ENCODE data around the gene CCDC175.

Gene CCDC175

DNA sequence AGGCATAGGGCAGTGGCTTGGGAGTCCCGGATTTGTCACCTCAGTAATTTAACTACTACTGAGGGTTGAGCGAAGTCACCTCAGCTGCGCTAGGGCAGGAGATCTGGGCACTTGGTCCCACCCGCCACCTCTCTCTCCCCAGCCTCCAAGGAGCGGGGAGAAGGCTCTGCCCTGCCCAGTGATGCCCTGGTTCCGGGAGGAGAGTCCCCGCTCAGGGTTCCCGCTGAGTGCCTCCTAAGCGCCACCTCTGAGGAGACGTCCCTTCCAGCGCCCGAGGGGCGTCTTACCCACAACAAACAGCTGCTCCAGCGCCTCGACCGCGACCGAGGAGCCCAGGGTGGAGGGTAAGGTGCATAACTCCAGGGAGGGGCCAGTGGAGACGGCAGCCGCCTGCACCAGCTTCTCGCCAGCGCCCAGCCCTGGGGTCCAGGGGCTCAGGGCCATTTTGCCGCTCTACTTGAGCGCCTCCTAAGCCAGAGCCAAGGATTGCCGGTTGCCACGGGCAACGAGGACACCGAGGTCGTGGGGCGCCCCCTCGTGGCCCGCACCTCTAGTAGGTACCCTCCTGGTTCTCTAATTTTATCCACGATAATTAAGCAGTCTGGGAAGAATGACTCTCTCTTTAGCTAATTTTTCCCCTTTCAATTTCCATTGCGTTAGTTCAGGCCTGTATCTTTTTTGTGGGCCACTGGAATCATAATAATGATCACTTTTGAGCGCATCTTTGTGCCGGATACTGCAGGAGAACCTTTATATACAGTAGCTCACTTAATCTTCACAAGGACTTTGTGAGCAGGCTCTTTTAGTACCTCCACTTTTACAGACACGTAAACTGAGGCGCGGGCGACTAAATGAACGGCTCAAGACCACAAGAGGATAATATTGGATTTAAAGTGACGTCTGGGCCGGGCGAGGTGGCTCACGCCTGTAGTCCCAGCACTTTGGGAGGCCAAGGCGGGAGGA is at the start of gene CCDC175:
TSS of gene CCDC175 (minus strand) at position 481 of the 963 bp plus-strand sequence. CDS start at position 444, 37 bp downstream.
- peak; percentile 76 for DNase-seq

DNA sequence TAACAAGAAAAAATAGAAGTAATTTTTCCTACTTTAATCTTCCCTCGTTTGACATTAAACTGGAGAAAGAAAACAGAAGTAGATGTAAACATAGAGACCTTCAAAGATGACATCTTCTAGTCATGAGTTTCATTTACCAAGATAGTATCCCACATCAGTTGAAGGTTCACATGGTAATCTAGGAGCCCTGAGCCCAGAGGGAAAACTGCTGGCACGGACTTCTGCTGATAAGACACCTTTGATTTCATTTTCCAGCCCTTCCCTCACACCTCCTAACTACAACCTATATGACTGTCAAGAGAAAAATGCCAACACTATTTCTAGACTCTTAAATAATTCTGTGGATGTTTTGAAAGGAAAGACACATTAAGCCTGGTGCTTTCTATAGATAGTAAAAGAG is 46.0 kb upstream of the CCDC175 start:
- no peak for DNase-seq

DNA sequence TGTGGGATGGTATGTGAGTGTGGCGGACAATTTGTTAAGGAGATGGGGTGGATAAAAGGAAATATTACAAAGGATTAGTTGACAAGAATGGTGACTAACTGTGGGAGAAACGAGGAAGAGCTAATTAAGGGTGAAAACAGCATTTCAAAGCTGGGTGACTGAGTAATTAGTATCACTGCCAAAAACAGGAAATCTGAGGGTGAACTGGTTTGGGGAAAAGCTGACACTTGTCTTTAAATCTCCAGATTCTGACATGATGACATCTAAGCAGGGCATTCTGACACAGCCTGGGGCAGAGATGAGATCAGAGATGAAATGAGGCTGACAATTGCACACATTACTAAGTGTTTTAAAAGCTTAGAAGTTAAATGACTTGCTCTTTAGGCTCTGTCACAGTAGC is 42.4 kb upstream of the CCDC175 start:
- DNase-seq: no peak

DNA sequence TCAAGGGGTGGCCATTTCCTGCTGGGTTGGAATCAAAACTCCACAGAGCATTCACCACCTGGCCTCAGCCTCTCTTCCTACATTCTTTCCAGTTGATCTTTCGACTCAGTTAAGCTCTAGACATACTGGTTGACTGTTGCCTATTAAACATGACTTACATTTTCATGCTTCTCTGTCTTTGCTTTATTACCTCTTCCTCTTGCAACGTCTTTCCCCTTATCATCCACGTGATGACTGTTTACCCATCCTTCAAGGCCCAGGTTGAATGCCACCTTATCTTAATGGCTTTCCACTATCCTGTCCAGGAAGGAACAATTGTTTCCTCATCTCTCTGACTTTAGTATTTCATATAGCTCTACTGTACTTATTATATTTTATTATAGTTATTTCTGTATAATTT is 24.4 kb upstream of the CCDC175 start:
- DNase-seq: no peak

DNA sequence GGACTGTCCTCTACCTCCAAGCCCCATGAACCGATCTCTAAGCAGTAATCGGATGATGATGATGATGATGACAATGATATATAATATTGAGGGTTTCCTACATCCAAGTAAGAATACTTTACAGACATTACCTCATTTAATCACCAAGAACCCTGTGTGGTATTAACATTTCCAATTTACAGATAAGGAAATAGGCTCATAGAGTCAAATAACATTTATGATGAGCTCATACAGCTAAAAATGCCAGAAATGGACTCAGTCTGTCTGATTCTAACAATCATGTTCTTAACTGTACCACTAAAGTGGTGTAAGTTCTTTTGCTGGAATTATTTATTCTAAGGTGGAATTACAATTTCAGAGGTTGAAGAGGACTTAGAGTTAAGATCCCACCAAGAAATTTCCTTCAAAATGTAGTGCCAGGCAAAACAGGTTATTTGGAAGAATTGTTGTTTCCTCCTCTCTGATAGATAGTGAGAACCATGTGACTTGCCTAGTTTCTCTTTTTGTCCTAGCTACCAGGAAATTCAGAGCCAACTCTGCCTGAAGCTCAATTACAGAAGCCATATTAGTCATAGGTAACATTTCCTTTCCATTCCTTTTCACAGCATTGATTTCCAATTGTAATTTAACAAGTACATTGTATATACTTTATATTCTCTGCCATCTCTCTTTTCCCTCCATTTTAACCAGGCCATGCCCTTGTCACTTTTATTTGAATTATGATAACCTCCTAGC is 23.8 kb upstream of the CCDC175 start:
- no peak for DNase-seq

DNA sequence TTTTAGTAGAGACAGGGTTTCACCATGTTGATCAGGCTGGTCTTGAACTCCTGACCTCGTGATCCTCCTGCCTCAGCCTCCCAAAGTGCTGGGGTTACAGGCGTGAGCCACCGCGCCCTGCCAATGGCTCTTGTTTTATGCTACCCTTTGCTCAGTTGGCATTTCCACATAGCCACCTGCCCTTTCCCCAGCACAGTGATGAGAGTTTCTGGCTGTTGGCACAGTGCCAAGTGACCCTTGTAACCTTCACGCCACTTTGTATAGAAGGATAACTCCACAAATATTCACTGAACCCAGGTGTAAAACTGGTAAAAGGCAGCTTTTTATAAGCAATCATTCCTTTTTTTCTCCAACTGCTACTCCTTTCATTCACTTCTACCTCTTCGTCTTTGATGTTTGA is 18.5 kb upstream of the CCDC175 start:
- no peak for DNase-seq

DNA sequence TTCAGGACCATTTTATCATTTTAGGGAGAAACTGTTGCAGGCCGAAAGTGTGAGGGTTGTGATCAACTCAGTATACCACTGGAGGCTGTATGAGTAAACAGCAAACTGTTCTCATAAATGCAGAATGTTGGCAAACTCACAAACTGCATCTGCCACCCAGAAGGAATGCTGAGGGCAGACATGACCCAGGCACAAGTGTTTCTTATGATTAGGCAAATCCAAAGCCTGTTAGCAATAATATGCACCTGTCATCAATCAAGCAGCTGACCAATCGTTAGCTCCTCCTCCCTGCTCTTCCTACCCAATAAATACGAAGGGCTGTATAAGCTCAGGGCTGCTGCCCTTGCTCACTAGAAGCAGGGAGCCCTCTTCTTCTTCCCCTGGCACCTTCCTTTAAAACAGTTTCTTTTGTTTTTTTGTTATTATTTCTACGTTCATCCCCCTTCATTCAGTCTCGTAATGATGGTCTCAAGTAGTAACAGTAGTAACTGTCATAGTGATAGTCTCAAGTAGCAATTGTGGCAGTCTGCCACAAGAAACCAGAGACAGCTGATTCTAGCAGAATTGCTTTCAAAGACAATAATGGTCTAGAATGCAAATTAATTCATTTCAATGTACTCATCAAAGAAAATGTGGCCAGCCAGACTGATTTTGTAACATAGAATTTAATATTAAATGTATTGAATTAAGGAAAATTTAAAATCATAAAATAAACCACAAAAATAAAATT is 15.2 kb upstream of the CCDC175 start:
- no peak for DNase-seq

DNA sequence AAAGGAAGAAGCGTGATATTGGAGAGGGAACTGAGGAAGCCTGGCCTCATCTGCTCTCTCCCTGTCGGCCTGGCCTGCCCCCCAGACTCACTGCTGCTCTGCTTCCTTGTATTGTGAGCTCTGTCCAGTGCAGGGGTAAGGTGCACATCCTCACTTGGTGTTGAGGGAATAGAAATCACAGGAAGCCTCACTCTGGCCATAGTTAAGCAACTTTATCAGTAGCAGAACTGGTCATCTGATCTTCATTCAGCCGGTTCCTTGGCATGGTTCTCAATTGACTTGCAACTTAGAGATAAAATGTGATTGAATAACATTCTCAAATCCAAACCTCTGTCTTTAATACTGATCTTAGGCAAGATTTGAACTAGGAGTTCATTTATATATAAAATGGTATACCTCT is 11.5 kb upstream of the CCDC175 start:
- no peak for DNase-seq

DNA sequence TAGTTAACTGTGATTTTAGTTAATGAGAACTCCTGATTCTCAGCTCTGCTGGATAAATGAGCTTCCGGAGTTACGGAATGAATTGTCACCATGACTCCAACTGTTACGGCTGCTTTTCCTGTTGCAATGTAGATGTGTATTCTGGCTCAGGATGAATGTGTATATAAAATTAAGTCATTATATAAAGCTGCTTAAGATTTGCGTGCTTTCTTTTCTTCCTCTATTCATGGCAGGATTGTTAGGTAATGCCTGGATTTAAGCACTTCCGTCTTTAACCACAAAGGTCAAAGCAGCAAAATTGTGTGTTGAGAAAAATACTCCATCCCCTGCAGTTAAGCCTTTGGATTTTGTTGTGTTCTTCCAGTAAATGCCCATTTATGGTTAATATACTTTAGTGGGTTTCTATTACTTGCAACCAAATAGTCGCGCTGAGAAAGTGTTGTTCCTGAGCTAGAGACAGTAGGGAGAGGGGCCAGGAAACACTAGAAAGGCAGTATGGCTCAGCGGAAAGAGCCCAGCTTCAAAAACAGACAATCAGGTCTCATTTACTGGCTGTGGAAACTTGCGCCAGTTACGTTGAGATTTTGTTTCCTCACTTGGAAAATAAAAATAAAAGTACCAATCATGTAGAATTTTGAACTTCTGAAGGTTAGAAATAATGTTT is 9.4 kb upstream of the CCDC175 start:
- DNase-seq: no peak

DNA sequence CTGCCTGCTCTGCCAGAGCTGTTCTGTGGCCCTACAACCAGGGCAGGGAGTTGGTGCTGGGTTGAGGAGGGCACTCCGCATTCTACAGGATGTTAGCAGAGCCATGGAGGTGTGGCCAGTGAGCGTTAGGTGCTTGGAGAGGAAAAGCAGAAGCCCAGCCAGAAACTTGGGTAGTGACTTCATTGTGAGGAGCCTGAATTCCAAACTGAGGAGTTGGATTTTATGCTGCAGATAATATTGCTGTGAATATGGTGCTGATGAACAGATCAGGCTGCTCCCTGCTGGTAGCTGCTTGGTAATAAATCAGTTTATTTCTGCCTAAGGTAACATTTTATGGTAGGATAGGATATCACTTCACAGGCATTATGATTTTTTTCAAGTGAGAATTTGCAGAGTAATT is 7.1 kb upstream of the CCDC175 start:
- no peak for DNase-seq

DNA sequence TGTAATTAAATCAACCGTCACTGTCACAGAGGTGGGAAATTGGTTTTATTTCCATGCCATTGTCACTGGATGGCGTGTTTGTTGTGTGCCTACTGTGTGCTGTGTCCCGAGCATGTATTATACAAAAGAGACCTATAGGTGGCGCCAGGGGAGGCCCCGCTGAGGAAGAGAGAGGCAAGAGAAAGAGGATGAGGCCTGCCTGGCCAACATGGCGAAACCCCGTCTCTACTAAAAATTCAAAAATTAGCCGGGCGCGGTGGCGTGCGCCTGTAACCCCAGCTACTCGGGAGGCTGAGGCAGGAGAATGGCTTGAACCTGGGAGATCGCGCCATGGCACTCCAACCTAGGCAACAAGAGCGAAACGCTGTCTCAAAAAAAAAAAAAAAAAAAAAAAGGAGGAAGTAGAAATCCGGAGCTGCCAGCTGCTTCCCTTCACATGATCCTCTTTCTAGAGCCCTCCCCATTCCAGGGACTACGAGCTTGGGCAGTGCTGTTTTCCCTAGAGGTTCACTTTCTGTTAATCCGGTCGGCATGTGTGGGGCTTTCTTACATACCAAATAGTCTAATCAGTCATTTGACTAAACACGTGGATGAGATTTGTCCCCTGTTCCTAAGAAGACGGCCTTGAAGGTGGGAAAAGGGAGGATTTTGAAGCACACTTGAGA is 6.4 kb upstream of the CCDC175 start:
- DNase-seq: no peak

DNA sequence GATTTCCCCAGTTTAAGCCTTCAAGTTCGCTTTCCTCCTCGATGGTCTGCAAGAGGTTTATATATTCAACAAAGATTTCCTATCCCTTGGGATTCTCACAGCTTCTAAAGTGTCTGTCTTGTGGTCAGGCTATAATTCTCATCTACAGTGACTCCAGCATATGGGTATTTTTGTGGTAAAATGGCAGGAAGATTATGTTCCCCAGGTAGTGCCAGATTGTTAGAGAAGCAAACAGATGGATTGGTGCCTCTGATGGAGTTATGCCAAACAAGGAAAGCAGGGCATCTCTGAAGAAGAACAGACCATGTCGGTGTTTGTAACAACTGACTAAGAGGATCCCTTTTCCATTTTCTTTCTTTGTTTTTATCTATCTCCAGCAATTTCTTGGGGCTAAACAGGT is 5.5 kb upstream of the CCDC175 start:
- no peak for DNase-seq

DNA sequence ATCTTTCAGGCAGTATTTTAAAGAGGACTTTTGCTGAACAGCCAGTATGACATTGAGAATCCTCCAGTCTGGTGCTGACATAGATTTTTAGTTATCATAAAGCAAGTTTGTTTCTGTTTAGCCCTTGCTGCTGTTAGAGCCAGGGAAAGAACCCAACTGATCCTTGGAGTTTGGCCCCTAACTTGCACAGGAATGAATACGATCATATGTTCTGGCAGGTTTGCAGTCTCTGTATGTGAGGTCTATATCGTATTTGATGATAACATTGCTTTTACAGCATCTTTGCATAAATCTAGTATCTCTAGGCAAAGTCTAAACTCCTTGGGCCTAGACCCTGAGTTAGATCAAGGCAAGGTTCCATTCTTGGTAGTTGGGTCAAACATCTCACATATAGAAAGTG is 4.3 kb upstream of the CCDC175 start:
- no peak for DNase-seq

DNA sequence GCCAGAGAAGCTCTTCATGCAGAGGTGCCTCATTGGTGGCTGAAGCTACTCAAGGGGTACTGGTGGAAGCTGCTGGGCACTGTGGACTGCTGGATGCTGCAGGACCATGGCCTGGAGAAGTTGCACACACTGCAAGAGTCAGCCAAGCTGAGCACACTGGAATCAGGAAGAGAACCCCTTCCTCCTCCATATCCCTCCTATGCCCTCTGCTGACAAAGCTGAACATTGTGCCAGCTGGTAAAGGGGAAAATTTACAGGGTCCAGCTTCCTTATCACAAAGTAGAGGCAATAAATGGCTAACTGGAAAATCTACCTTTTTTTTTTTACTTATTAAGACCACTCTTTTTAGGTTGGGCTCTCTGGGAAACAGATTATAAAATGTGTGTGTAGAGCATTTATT is 6.5 kb downstream of the CCDC175 start:
- DNase-seq: no peak

DNA sequence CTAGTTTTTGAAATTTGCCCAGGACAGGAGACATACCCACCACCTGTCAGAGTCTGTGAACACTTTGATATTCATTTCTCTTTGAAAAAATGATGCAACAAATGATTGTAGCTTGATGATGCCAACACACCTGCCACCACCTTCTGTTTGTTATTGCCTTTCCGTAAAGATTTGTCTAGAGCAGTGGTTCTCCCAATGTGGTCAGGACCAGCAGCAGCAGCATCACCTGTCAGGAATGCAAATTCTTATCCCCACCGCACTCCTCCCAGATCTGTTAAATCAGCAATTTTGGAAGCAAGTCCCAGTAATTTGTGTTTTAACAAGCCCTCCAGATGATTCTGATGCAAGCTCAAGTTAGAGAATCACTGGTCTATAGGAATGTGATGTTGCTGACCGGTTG is 9.9 kb downstream of the CCDC175 start:
- no peak for DNase-seq

DNA sequence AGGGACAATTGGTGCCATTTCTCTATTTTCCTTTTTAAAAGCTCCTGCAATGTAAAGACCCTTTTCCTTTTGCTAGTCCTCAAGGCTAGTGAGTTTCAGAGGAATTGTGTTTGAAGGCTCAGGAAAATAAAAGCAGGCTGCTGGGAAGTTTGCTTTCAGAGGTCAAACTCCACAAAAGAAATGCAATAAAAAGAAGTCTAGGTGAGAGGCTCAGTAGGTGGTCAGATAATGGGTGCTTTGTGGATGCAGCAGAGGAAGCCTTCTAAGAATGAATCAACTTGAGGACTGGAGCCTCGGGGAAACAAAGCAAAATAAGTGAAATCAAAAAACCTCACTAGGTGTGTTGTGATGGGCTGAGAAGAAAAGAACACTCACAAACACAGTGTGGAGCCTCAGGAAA is 10.3 kb downstream of the CCDC175 start:
- DNase-seq: no peak

DNA sequence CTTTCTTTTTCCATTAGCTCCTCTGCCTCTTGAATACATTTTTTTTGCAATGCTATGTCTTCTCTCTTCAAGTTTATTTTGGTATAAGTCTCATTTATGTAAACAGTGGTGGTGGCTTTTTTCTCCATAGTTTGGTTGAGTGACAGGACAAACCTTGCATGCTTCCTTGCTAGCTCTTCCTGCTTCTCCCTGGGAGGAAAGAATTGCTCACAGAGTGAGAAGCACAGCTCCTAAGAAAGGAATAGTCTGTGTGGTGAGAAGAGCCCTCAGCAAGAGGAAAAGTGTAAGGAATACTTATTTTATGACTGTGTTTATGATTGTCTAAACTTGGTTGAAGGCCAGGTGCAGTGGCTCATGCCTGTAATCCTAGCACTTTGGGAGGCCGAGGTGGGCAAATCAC is 11.5 kb downstream of the CCDC175 start:
- DNase-seq: no peak

DNA sequence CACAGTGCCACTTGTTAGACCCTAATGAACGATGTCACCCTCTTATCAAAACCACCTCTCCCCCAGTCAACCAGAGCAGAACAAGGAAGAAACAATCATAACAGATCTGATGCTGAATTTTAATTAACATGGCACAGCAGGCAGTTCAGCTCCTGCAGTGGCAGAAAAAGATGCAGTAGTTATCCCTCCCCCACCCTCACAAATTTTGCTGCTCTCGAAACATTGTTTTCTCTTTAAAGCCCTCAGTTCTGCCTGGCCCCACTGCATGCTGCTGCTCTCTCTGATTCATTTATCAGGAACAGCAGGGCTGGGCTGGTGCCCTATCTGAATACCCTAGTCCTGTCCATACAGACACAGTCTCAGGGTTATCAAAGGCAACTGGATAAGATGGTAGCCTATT is 12.2 kb downstream of the CCDC175 start:
- no peak for DNase-seq

DNA sequence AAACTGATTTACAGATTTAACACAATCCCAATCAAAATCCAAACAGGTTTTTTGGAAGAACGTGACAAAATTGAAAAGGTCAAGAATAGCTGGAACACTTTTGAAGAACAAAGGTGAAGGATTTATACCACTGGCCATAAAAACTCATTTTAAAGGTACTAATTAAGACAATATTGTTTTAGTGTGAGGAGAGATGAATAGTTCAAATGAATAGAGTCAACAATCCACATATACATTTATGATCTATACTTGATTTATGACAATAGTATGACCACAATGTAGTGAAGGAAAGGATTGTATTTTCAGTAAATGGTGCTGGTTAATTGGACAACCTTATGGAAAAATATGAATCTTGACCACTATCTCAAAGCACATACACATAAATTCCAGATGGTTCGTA is 29.3 kb downstream of the CCDC175 start:
- DNase-seq: no peak

DNA sequence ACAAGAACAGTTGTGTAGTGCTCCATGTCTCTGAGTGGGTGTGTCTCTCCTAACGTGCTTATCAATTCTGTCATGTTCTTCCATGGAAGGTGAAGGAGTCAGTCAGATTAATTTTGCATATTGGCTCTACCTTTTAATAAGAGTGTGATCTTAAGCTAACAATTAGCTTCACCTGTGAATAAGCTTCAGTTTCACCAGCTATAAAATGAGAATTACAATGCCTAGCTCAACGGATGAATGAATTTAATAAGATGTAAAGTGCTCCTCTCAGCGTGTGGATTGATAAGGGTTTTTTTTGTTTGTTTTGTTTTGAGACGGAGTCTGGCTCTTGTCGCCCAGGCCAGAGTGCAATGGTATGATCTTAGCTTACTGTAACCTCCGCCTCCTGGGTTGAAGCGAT is 32.7 kb downstream of the CCDC175 start:
- no peak for DNase-seq

DNA sequence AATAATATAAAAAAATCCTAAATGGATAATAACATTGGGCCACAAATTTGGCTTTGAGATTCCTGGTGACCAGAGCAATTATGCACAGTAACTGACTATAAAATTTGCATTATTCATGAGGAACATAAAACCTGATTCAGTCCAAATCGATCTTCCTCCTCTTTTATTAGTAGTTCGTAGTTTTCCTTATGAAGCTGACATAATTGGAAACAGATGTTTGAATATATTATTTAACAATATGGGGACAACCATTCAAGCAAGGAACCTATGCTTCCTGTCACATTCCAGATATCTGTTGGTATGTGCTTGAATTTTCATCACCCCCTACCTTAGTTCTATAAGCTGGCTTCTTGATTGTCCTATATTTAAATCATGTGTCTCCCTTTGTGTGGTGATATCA is 34.9 kb downstream of the CCDC175 start:
- DNase-seq: no peak

DNA sequence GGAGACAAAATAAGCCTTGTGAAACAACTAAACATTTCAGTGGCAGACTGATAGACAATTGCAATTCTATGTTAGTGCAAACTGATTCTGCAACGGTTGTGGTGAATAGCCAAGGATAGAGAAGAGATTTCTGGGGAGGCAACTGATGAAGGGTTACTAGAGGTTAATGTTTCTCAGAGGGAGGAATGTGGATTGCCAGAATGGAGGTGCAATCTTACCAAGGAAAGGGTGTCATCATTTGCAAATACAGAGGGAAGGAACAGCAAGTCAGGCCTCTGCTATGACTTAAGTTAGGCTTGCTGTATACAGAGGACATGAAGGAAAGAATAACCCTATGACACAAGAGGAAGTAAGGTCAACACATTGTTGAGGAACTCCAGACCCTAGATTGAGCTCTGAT is 35.8 kb downstream of the CCDC175 start:
- no peak for DNase-seq
